Measurements from ENCODE around the gene PTTG1. TPM values are rescaled to one million over a fixed set of nuclear protein-coding genes. Genes with fewer than 3 reads are reported as not detected.

PTTG1 gene
- polyA plus RNA-seq, 1 donor (not counting 4 experiments of a cell fraction or from before 2014, with no cell fraction given) = 112 TPM

GRCh38 chr5:160385496-160385895 is 36.2 kb upstream of the PTTG1 start:
- no peak for FAIRE-seq
- TF ChIP-seq CTCF (optimal IDR thresholded peaks at IDR 0.05 in 1 of 3, IDR thresholded peaks at IDR 0.05 in 1 of 3, conservative IDR thresholded peaks at IDR 0.05 in 1 of 3; ENCODE audit: extremely low read depth in 1 of 3, insufficient read depth in 2 of 3, low read length in 3 of 3) (no peak), EZH2 (IDR thresholded peaks at IDR 0.05; ENCODE audit: low read length) (no peak)
- Histone ChIP-seq H2AFZ (ENCODE audit: control insufficient read depth, low read length) (no peak overlapping the region), H3K9me3 (ENCODE audit: control insufficient read depth, low read depth, low read length) (no peaks in the 10 kb centered on the region), H3K4me1 (ENCODE audit: control insufficient read depth, extremely low read depth, insufficient read depth, low read length) (no peaks in the 10 kb centered on the region), H3K9ac (ENCODE audit: control insufficient read depth, extremely low read depth, insufficient read depth, low read length) (no peak overlapping the region), H3K9me1 (ENCODE audit: control insufficient read depth, extremely low read depth, insufficient read depth, low read length) (no peaks in the 10 kb centered on the region), H3K27me3 (ENCODE audit: control insufficient read depth, extremely low read depth, insufficient read depth, low read length) (no peaks in the 10 kb centered on the region), H3K27ac (ENCODE audit: control insufficient read depth, insufficient read depth, low read length) (no peak overlapping the region), H4K20me1 (ENCODE audit: control insufficient read depth, extremely low read depth, insufficient read depth, low read length) (no peaks in the 10 kb centered on the region), H3K79me2 (ENCODE audit: control insufficient read depth, insufficient read depth, low read length) (no peaks in the 10 kb centered on the region), H3K4me2 (ENCODE audit: control insufficient read depth, extremely low read depth, insufficient read depth, low read depth, low read length) (no peak overlapping the region), H3K36me3 (ENCODE audit: control insufficient read depth in 2 of 2, extremely low read depth in 1 of 2, insufficient read depth in 2 of 2, low read length in 2 of 2) (no peaks in the 10 kb centered on the region), H3K4me3 (ENCODE audit: control insufficient read depth in 2 of 3, extremely low read depth in 1 of 3, insufficient read depth in 2 of 3, low read depth in 1 of 3, low read length in 3 of 3) (no peak overlapping the region)
- dilution Hi-C loops (cut with MboI; ENCODE audit: extremely low pct_ligation_motif_present, low sequenced_read_pairs) = no loop called here
- DNase-seq (ENCODE audit: low read depth, low spot score) = no peak

GRCh38 chr5:160387445-160387844 is 34.2 kb upstream of the PTTG1 start:
- no peaks in the 10 kb centered on the region for H3K79me2 ChIP-seq (ENCODE audit: control insufficient read depth, insufficient read depth, low read length)
- H3K4me3 ChIP-seq (ENCODE audit: control insufficient read depth in 2 of 3, extremely low read depth in 1 of 3, insufficient read depth in 2 of 3, low read depth in 1 of 3, low read length in 3 of 3) = no peak overlapping the region
- FAIRE-seq (no peak), DNase-seq (ENCODE audit: low read depth, low spot score) (no peak)
- no peaks in the 10 kb centered on the region for H3K9me1 ChIP-seq (ENCODE audit: control insufficient read depth, extremely low read depth, insufficient read depth, low read length)
- H3K9me3 ChIP-seq (ENCODE audit: control insufficient read depth, low read depth, low read length) = no peaks in the 10 kb centered on the region
- no peak overlapping the region for H3K27ac ChIP-seq (ENCODE audit: control insufficient read depth, insufficient read depth, low read length)
- dilution Hi-C loops (cut with MboI; ENCODE audit: extremely low pct_ligation_motif_present, low sequenced_read_pairs) = no loop called here
- H3K4me2 ChIP-seq (ENCODE audit: control insufficient read depth, extremely low read depth, insufficient read depth, low read depth, low read length) = no peak overlapping the region
- no peaks in the 10 kb centered on the region for H3K36me3 ChIP-seq (ENCODE audit: control insufficient read depth in 2 of 2, extremely low read depth in 1 of 2, insufficient read depth in 2 of 2, low read length in 2 of 2)
- no peaks in the 10 kb centered on the region for H3K27me3 ChIP-seq (ENCODE audit: control insufficient read depth, extremely low read depth, insufficient read depth, low read length)
- H3K9ac ChIP-seq (ENCODE audit: control insufficient read depth, extremely low read depth, insufficient read depth, low read length) = no peak overlapping the region
- no peaks in the 10 kb centered on the region for H4K20me1 ChIP-seq (ENCODE audit: control insufficient read depth, extremely low read depth, insufficient read depth, low read length)
- H3K4me1 ChIP-seq (ENCODE audit: control insufficient read depth, extremely low read depth, insufficient read depth, low read length) = no peaks in the 10 kb centered on the region
- TF ChIP-seq CTCF (optimal IDR thresholded peaks at IDR 0.05 in 1 of 3, IDR thresholded peaks at IDR 0.05 in 1 of 3, conservative IDR thresholded peaks at IDR 0.05 in 1 of 3; ENCODE audit: extremely low read depth in 1 of 3, insufficient read depth in 2 of 3, low read length in 3 of 3) (no peak), EZH2 (IDR thresholded peaks at IDR 0.05; ENCODE audit: low read length) (no peak)
- H2AFZ ChIP-seq (ENCODE audit: control insufficient read depth, low read length) = no peak overlapping the region
